Measurements from ENCODE around the gene OTOS.

The OTOS gene

DNA sequence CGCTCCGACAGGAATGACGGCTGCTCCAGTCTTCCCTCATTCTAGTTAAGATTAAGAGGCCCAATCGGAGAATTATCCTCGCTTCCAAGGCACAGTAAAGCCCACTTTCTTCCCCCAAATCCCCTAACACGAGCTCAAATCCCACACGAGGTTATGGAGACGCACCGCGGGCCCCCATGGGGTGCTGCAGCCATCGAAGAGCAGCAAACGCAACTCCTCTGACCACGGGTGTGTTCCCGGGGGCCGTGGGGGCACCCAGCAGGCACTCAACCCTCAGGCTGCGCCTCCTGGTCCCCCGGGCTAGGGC, 4.8 kb downstream of the OTOS start:
- peak; percentile 7 for DNase-seq

- no peak for DNase-seq
Observed at GRCh38 chr2:240134956-240135520, 5.4 kb downstream of the OTOS start.

GRCh38 chr2:240134466-240134865, 6.0 kb downstream of the OTOS start:
- DNase-seq = no peak

- DNase-seq = no peak
Observed at GRCh38 chr2:240133401-240133800, 7.1 kb downstream of the OTOS start.

GRCh38 chr2:240132651-240132980, 7.8 kb downstream of the OTOS start:
- DNase-seq = no peak

DNA sequence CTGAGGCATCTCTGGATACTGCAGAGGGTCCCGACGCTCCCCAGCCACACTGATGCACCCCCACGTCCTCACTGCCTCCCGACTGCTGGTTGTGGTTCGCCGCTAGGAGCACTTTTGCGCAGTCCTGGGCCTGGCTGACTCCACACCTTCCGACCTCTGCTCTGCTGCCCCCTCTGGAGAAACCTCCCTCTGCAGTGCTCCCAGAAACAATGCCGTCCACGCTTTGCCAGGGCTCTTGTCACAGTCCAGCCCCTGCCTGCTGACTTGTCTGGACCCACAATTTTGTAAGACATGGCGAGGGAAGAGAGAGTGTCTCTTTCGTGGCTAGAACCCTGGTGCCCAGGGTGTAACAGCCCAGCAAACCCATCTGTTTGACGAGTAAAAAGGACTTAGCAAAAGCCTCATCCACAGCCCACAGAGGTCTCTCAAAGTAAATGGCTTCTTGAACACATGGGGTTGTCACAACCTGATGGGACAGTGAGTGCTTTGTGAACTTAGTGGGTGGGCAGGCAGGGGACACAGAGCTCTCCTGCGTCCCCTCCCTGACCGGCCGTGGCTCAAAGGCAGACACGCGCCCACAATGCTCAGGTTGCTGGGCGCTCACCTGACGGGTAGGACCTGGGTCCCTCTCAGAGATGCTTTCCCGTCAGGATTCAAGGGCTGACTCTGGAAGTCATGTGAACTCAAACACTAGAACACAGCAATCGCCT, 8.4 kb downstream of the OTOS start:
- no peak for DNase-seq

DNA sequence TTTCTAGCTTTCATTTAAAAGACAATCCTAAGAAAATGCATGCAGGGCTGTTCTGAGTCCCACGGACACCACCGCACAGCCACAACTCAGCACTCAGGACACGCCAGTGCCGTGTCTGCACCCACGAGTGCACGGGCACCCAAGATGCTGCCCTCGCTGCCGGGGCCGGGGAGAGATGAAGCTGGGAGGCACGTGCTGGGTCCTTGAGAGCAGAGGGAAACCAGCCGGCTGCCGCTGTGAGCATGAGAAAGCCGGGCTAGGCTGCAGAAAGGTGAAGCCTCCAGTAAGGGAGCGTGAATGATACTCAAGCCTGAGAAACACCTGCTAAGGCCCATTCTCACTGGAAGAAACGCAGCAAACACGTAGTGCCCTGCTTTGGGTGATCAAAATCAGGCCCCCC, 9.2 kb downstream of the OTOS start:
- no peak for DNase-seq

DNA sequence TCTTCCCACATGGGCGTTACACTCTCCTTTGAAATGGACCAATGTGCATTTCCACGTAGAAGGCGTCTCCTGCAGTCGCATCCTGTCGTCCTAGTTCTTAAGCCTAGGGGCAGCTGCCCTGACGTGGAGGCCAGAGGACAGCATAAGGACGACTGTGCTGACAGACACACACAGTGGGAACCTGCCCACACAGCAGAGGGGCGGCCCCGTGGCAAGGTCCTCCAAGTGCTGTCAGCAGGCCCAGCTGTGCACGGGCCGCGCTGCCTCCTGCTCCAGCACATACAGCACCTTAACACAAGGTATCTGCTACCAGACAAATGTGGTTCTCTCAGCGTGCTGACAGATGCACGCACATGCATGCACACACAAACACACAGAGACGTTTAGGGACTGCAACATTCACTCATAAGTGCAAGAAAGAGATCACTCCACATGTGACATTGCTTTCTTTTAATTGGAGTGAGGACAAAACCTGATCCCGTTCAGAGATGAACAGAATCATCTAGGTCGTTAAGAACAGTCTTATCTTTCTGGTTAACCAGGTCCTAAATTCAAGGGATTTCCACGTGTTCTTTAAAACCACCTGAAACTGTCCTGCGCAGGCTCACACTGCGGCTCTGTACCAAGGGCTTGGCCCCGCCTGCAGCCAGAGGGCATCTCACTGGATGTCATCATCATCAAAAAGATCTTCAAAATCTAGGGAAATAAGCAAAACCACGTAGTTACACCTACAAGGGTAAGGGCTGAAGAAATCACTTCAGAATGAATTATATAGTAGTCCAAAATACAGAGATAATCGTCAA, 9.9 kb downstream of the OTOS start:
- no peak for DNase-seq

DNA sequence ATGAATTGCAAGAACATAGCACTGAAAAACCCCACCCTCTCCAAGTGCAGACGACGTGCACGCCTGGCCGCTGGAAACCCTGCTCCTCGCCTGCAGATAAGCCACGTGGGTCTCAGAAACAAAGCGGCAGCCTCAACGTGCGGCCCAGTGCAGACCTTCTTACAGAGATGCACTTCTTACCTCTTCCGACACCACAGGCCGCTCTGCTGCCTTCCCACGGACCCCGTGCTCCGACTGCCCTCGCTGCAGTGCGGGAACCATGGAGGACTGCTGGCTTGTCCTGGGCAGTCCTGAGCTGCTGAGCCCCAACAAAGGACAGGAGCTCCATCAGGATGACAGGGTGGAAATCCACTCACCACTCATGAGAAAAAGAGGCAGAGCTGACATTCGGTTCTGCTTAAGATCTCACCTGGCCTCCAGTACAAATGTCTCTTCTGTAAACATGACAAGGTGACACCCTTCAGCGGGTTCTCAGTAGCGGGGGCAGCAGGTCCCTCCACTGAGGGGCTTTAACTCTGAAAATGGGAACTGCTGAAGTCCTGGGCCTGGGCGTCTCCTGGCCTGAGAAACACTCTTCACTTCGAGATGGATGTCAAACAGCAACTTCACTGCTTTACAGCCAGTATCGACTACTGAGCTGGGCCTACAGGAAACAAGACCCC, 10.6 kb downstream of the OTOS start:
- no peak for DNase-seq

- no peak for DNase-seq
Observed at GRCh38 chr2:240129311-240129710, 11.1 kb downstream of the OTOS start.

GRCh38 chr2:240128608-240129145, 11.8 kb downstream of the OTOS start:
- DNase-seq = no peak

DNA sequence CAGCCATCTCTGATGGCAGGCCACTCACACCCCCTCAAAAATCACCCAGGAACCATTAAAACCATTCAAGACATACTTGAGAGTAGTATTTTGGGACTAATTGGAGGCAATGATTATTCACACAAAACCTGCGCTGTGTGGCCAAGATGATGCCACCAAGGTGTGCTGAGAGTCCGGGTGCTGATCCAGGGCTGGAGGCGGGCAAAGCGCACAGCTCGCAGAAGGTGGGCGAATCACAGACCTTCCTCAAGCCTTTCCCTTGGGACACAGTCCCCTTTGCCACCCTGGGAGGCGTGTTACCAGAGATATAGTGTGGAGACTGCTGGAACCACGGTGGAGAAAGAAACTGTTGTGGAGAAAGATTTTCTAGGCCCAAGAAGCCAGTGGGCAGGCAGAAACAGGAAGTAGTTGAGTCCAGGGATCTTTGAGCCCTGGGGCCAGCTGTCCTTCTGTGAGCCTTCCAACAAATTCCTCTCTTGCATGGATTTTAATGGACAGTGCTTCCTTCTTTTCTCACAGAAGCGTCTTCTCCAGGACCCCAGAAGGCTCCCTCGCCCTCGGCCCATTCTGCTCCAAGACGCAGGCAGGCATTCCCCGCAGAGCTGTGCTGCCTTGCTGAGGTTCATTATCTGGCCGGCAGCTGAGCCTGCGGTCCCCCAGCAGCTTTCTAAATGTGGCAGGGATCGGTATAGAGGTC, 12.4 kb downstream of the OTOS start:
- no peak for DNase-seq

DNA sequence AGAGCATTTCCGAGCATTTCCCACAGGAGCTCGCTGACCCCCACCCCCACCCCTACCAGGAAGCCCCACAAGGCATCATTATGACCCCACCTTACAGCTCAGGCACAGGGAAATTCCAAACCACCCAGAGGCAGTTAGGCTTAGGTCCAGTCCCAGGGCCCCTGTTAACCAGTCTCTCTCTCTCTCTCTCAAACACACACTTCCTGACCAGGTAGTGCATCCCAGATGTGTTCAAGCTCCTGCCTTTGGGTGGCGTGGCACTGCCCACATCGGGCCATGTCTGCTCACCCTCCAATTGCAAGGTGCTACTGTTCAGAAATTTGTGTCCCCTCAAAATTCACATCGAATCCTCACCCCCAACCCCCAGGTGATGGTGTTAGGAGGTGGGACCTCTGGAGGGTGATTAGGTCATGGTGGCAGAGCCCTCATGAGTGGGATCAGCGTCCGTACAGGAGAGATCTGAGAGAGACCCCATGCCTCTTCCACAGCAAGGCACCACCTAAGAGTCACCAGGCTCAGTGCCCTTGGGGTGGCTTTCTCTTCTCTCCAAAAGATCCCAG, 13.2 kb downstream of the OTOS start:
- DNase-seq = no peak

DNA sequence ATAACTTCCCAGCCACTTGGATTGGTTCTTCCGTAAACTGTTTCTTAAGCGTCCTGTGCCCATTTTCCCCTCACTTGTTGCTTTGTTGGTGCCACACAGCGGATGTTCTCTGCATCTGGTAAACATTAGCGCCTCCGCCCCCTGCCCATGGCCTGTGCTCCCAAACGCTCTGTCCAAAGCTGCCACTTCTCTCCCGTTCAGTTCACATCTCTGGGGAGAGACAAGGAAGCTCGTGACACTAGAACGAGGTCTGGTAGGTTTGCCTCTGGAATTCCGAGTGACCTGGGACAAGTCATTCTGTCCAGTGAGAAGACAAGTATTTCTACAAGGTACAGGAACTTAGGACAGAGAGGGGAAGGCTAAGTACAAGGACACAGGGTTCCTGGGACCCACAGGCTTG, 13.7 kb downstream of the OTOS start:
- no peak for DNase-seq

- no peak for DNase-seq
Observed at GRCh38 chr2:240125742-240126141, 14.7 kb downstream of the OTOS start.

DNA sequence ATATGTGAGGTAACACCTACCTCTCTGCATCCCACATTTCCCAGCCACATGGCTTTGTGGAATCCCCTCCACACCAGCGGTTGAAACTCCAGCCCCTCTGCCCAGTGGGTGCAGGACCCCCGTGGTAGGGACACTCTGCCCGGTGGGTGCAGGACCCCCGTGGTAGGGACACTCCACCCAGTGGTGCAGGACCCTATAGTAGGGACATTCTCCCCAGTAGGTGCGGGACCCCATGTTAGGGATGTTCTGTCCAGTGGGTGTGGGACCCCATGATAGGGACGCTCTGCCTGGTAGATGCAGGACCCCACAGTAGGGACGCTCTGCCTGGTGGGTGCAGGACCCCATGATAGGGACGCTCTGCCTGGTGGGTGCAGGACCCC, 15.8 kb downstream of the OTOS start:
- DNase-seq = no peak

- DNase-seq = no peak
Observed at GRCh38 chr2:240123821-240124650, 16.4 kb downstream of the OTOS start.

- DNase-seq = no peak
Observed at GRCh38 chr2:240121675-240122074, 18.8 kb downstream of the OTOS start.

GRCh38 chr2:240121190-240121589, 19.3 kb downstream of the OTOS start:
- no peak for DNase-seq

- no peak for DNase-seq
Observed at GRCh38 chr2:240114233-240114632, 26.2 kb downstream of the OTOS start.

DNA sequence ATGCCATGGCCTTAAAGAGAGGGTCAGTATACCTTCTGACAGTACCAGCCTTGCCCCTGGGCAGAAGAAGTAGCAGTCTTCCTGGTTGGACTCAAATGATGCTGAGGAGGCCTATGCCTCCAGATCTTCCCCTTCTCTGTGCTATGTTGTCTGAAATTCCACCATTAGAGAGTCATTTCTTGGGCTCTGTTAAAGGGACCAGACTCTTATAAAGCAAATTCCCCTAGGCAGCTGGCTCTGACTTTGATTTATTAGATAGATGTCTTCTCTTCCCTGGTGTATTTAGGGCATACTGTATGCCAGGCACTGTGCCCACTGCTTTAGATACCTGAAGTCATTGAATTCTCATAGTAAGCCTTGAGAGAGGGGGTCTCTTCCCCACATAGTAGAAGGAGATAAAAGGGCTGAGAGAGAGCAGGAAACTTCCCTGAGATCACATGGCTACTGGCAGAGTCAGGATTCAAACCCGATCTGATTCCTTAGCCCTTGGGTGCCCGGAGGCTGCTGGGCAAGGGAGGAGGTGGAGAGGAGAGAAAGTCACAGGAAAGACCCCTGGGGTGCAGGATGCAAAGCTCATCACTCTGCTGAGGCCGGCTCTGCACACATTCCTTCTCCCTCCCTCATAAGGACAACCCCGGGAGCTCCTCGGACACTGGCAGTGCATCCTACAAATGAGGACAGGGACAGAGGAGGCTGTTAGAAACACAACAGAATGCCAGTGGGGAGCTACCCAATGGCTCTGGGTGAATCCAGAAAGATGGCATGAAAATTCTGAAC, 27.4 kb downstream of the OTOS start:
- DNase-seq = no peak

Measured in RPMI8226 (cell line).